HG02852 (cell line): ENCODE measurements around the gene EIF3K.

Experiments
- ATAC-seq: cut with Tn5 transposase; IDR thresholded peaks from one replicate; pipeline ENCODE4 v1.9.1; 2021; ENCODE audit warnings: mild to moderate bottlenecking, moderate library complexity; ENCODE audit not compliant: unreplicated experiment

EIF3K gene

DNA sequence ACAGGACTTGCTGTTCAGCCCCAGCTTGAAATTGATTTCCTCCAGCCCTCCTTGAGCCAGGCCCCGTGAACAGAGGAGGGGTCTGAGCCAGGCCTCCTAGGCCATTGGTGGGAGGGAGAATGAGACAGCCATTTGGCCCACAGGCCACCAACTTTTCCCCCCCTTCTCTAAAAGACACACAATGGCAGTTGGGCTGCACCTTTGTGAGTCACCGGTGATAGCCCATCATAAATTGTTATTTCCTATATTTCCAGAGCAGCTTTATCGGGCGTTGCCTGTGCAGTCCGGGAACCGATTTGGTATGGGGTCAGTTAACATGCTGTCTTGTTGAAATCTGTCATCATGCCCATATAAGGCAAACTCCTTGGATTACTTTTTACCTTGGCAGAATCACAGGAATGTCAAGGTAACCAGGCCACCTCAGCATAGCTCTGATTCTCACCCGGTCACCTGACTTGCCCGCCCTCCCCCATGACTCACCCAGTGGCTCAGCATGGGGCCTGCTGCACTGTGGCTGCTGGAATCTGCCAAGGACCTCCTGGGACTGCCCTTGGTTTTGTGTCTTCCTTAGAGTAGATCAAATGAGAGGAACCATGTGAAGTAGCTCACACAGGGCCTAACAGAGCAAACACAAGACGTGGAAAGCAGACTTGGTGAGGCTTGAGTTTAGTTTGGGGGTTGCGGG is 64.5 kb downstream of the EIF3K start:
- no peak for ATAC-seq

DNA sequence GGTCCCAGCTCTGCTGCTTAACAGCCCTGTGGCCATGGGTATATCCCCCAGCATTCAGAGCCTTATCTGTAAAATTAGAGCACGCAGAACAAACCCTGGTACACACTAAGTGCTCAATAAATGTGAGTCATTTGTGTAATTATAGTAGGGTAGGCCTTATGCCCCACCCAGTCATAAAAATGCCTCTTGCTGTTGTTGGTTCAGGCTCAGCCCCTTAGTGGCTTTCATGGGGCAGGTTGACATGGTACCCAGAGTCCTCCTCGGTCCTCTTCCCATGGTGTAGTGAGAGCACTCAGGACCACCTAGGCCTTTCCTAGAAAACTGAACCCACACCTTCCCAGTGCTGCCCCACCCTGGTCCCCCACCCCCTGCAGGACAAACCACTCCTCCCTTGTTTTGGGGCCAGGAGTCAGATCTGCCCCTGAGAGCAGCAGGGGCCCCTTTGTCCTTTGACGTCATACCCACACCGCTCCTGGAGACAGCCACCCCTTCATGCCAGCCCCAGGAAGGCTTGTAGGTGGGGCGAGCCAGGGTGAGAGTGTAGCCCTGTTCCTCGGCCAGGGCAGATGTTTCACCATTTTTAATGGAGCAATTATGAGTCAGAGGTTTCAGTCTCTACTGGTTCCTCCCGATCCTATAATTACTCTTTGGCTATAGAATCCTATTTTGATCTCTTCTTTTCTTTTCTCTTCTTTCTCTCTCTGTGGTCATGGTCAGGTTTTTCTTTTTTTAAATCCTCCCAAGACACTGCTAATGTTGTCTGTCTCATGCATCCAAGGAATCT is 65.3 kb downstream of the EIF3K start:
- no peak for ATAC-seq

DNA sequence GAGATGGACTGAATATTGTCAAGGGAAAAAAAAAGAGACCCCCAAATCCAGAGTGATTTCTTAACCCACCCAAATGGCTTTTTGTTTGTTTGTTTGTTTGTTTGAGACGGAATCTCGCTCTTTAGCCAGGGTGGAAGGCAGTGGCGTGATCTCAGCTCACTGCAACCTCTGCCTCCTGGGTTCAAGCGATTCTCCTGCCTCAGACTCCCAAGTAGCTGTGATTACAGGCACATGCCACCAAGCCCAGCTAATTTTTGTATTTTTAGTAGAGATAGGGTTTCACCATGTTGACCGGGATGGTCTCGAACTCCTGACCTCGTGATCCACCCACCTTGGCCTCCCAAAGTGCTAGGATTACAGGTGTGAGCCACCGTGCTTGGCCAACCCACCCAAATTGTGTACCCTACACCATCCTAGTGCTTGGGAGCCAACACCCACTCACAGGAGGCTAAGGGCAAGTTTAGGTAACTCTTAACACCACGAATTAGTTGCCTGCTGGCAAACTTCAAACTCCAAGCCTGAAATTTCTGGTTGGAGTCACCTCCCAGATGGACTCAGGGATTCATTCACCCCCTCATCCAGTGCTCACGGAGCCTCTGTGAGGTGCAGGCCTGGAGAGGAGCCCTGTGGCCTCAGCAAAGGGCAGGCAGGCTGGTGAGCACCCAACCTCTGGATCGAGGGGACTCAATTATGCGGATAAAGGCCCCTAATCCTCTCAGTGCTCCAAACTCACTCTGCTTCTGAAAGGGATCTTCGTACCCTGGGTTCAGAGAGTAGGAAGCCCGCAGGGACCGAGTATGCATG is 66.1 kb downstream of the EIF3K start:
- ATAC-seq, result no peak

DNA sequence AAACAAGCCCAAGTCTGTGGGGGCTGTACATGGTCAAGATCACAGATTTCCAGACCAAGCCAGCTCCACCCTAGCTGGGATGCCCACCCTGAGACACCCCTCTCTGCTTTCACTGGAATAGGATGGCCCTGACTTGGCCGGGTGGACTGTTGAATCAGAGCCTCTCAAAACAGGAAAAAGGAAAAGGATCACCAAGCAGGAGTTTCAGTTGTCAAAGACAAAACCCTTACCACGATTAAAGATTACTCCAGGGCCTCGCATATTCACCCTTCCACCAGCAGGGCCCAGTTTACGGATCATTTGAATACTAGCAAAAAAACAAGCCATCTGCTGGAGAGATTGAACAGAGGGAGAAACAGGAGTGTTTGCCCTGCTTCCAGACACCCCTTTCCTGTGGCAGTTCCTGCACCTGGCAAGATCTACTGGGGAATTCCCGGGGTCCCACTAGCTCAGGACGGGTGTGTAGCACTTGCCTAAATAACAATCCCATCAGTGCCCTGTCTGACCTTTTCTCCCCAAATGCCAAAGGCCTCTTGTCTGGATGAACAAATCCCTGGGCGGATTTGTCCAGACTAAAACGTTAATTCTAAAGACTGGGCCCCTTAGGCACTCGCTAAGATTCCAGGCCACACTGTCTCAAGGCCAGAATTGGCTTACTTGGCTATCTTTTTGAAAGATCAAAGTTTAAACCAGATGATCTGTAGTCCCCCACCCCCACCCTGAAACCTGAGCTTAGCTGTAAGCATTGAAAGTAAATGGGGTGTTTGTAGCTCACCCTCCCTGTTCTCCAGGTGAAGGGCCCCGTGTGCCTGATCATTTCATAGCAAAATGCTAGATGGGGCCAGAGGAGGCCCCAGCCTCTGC is 66.9 kb downstream of the EIF3K start:
- ATAC-seq, result no peak

DNA sequence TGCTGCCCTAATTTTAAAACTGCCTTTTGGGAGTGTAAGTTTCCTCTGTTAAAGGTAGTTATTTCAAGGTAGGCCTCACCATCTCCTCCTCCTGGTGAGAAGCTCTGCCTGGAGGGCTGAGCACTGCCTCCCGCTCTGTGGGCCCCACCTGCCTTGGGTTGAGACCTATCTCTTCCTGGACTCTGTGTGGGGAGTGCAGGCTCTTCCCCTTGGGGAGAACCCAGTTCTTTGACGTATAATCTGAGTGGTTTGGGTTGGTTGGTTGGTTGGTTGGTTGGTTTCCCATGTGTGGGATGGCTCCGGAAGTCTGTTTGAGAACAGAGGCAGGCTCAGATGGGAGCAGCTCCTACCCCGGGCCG is 67.5 kb downstream of the EIF3K start:
- no peak for ATAC-seq
